ENCODE results near the gene MORC3. TPM values are rescaled to one million over a fixed set of nuclear protein-coding genes. Genes with fewer than 3 reads are reported as not detected.
A peak's percentile ranks its signal among the peaks of the same experiment; 100 is the strongest.
"Not testable (repeated sequence)": the region's sequence is repeated elsewhere in the genome, so short reads cannot be mapped to it uniquely, and the experiment has no call there.

The MORC3 gene
- total and polyA plus RNA-seq, 8 donors, result 8.0 to 95.1 (median 19.8) TPM

DNA sequence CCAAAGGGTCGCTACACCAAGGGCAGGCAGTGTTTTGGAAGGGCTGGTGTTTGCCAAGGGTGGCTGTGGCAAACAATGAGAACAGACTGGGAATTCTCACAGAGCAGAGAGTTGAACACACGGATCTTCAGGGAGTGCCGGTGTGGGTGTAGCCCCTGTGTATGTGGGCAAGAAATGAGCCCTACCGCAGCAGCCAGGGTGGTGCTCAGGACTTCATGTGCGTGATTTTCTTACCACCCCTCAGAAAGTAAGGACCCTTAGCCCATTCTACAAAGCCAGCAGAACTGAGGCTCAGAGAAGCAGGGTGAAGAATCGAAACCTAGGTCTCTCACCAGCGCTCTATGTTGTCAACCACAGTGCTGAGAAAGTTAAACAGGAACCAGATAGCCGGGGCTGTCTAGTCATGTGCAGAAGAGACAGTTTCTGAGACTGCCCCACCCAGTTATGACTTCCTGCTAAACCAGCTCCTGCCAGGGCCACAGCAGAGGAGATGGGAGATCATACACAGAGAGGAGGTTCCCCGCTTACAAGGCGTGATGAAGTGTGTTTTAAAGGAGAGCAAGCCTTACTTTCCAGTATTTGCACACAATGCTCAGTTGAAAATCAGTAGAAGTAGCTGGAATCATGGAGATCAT is 21.9 kb upstream of the MORC3 start:
- peak; percentile 56 to 86 for DNase-seq
- no peak for TF ChIP-seq POLR2A (IDR thresholded peaks at IDR 0.05)
- TF ChIP-seq POLR2AphosphoS5 (IDR thresholded peaks at IDR 0.05), result peak in 1 of 3 donors; percentile 21
- intact Hi-C loops (cut with DNase I; ENCODE audit: low total_unique reads), result no loop called here
- Histone ChIP-seq H3K27me3 (no peaks in the 10 kb centered on the region), H3K4me3 (peak overlapping the region in 3 of 4 donors; percentile 13 to 25 (median 20)), H3K27ac (peak overlapping the region; percentile 56 to 84 (median 71)), H3K4me1 (peaks cover 6 to 31% (median 11%) of the 10 kb centered on the region in 4 donors), H3K9me3 (no peaks in the 10 kb centered on the region), H3K36me3 (peaks cover 7 to 23% (median 21%) of the 10 kb centered on the region in 4 donors)
- WGBS, 5 donors, result 17 to 36% (median 17%) methylated on average over 9 to 10 of the region's 10 CpGs

GRCh38 chr21:36306872-36307534 is 13.0 kb upstream of the MORC3 start:
- Histone ChIP-seq H3K36me3 (no peaks in the 10 kb centered on the region), H3K9me3 (peaks cover 0 to 11% (median 5%) of the 10 kb centered on the region in 4 donors), H3K27me3 (no peaks in the 10 kb centered on the region), H3K4me3 (no peak overlapping the region), H3K27ac (no peak overlapping the region), H3K4me1 (peaks cover 0 to 7% (median 0%) of the 10 kb centered on the region in 4 donors)
- no peak for DNase-seq
- intact Hi-C loops (cut with DNase I; ENCODE audit: low total_unique reads), result no loop called here
- WGBS, 5 donors, result 94 to 99% (median 95%) methylated on average over 6 of the region's 6 CpGs
- TF ChIP-seq EP300 (IDR thresholded peaks at IDR 0.05) (no peak), POLR2A (IDR thresholded peaks at IDR 0.05) (no peak), CTCF (IDR thresholded peaks at IDR 0.05) (no peak), POLR2AphosphoS5 (IDR thresholded peaks at IDR 0.05) (no peak)

- 70 to 92% (median 84%) methylated on average over 7 of the region's 7 CpGs for WGBS, 5 donors
- Histone ChIP-seq H3K9me3 (peaks cover 0 to 11% (median 5%) of the 10 kb centered on the region in 4 donors), H3K36me3 (no peaks in the 10 kb centered on the region), H3K4me1 (no peaks in the 10 kb centered on the region), H3K4me3 (no peak overlapping the region), H3K27ac (no peak overlapping the region), H3K27me3 (no peaks in the 10 kb centered on the region)
- intact Hi-C loops (cut with DNase I; ENCODE audit: low total_unique reads), result no loop called here
- TF ChIP-seq POLR2AphosphoS5 (IDR thresholded peaks at IDR 0.05), result no peak
- no peak for TF ChIP-seq POLR2A (IDR thresholded peaks at IDR 0.05)
- no peak for TF ChIP-seq CTCF (IDR thresholded peaks at IDR 0.05)
- TF ChIP-seq EP300 (IDR thresholded peaks at IDR 0.05), result no peak
- DNase-seq, result no peak
These were observed 10.0 kb upstream of the MORC3 start for GRCh38 chr21:36310016-36310415.

DNA sequence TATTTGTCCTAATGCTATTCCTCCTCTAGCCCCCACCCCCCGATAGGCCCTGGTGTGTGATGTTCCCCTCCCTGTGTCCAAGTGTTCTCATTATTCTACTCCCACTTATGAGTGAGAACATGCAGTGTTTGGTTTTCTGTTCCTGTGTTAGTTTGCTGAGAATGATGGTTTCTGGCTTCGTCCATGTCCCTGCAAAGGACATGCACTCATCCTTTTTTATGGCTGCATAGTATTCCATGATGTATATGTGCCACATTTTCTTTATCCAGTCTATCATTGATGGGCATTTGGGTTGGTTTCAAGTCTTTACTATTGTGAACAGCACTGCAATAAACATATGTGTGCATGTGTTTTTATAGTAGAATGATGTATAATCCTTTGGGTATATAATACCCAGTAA is 6.6 kb upstream of the MORC3 start:
- H3K4me3 ChIP-seq; DNase-seq; H3K27ac ChIP-seq; H3K9me3 ChIP-seq; H3K4me1 ChIP-seq; intact Hi-C loops (cut with DNase I; ENCODE audit: low total_unique reads); H3K27me3 ChIP-seq; H3K36me3 ChIP-seq: not testable (repeated sequence)
- WGBS, 5 donors, result 90 to 98% (median 92%) methylated on average over 2 of the region's 2 CpGs

- WGBS, 5 donors, result 78 to 100% (median 91%) methylated on average over 3 of the region's 3 CpGs
- H3K4me3 ChIP-seq; H3K4me1 ChIP-seq; H3K9me3 ChIP-seq; H3K36me3 ChIP-seq; H3K27me3 ChIP-seq; H3K27ac ChIP-seq; DNase-seq; intact Hi-C loops (cut with DNase I; ENCODE audit: low total_unique reads): not testable (repeated sequence)
These were observed 4.0 kb upstream of the MORC3 start for GRCh38 chr21:36316045-36316444.
